Measurements from ENCODE around the gene S100A13.
A peak's percentile ranks its signal among the peaks of the same experiment; 100 is the strongest.
"Not testable (repeated sequence)": the region's sequence is repeated elsewhere in the genome, so short reads cannot be mapped to it uniquely, and the experiment has no call there.

S100A13 gene

GRCh38 chr1:153647346-153647714 is 20.0 kb upstream of the S100A13 start:
- DNase-seq: no peak

GRCh38 chr1:153646672-153647345 is 19.5 kb upstream of the S100A13 start:
- no peak for DNase-seq

- no peak for DNase-seq
Measured at GRCh38 chr1:153643816-153644215, 16.5 kb upstream of the S100A13 start.

GRCh38 chr1:153643100-153643499 is 15.8 kb upstream of the S100A13 start:
- no peak for DNase-seq

- DNase-seq: no peak
Measured at GRCh38 chr1:153642161-153642560, 14.9 kb upstream of the S100A13 start.

GRCh38 chr1:153640861-153641260 is 13.6 kb upstream of the S100A13 start:
- no peak for DNase-seq

GRCh38 chr1:153640213-153640612 is 12.9 kb upstream of the S100A13 start:
- not testable (repeated sequence) for DNase-seq

- no peak for DNase-seq
Measured at GRCh38 chr1:153639280-153639679, 12.0 kb upstream of the S100A13 start.

GRCh38 chr1:153638261-153638660 is 11.0 kb upstream of the S100A13 start:
- no peak for DNase-seq

GRCh38 chr1:153636312-153636711 is 9.0 kb upstream of the S100A13 start:
- DNase-seq: no peak

- DNase-seq: no peak
Measured at GRCh38 chr1:153635872-153636271, 8.6 kb upstream of the S100A13 start.

GRCh38 chr1:153633754-153634665 is 6.7 kb upstream of the S100A13 start, which contains the start of gene CHTOP:
CHTOP (plus strand) TSS chr1:153634066; CDS start chr1:153636589, 2,523 bp downstream.
- peak; percentile 99 for DNase-seq

GRCh38 chr1:153633161-153633753 is 6.0 kb upstream of the S100A13 start:
- no peak for DNase-seq

GRCh38 chr1:153631047-153632022 is 4.0 kb upstream of the S100A13 start:
- DNase-seq: no peak

GRCh38 chr1:153630384-153630783 is 3.1 kb upstream of the S100A13 start:
- no peak for DNase-seq

- DNase-seq: no peak
Measured at GRCh38 chr1:153629971-153630370, 2.7 kb upstream of the S100A13 start.

- DNase-seq: no peak
Measured at GRCh38 chr1:153629343-153629665, 2.0 kb upstream of the S100A13 start.

GRCh38 chr1:153628638-153629342 is 1.5 kb upstream of the S100A13 start:
- DNase-seq: no peak

- DNase-seq: no peak
Measured at GRCh38 chr1:153627715-153628626, 666 bp upstream of the S100A13 start, which contains the start of gene S100A1. S100A1 (plus strand) TSS chr1:153628434; CDS start chr1:153630522, 2,088 bp downstream.

- no peak for DNase-seq
Measured at GRCh38 chr1:153626477-153626903, 815 bp downstream of the S100A13 start.
